Right renal pelvis (tissue), 4 donors: ENCODE results near the gene CBX2. TPM values are rescaled to one million over a fixed set of nuclear protein-coding genes. Genes with fewer than 3 reads are reported as not detected.
"Not testable (repeated sequence)": the region's sequence is repeated elsewhere in the genome, so short reads cannot be mapped to it uniquely, and the experiment has no call there.

Experiments
- DNase-seq, 4 donors: peaks; one replicate each; pipeline ENCODE4 v3.0.0-alpha.2; 2013; ENCODE audit warnings: low read depth in 4 of 4, low spot score in 3 of 4, missing footprints in 1 of 4
- polyA plus RNA-seq, 4 donors: library from polyadenylated mRNA; unstranded; fragments of 120-200 nt; gene quantifications; one replicate each; pipeline ENCODE4 v1.2.1, GENCODE V29; 2013; ENCODE audit not compliant: insufficient read length in 4 of 4

Gene CBX2
- polyA plus RNA-seq, 4 donors = 20.8 to 28.1 (median 24.5) TPM

DNA sequence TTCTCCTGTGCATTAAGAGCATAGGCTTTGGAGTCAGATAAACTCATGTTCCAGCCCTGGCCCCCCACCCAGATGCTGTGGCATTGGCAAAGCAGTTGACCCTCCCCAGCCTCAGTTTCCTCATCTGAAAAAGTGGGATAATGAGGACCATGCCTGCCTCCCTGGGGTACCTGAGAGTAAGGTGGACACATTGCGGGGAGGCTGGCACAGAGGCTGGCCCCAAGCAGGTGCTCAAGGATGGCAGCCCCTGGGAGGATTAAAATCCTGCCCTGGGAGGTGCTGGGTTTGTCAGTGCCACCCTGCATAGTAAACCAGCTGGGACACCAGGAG lies 35.4 kb upstream of the CBX2 start:
- DNase-seq = no peak

DNA sequence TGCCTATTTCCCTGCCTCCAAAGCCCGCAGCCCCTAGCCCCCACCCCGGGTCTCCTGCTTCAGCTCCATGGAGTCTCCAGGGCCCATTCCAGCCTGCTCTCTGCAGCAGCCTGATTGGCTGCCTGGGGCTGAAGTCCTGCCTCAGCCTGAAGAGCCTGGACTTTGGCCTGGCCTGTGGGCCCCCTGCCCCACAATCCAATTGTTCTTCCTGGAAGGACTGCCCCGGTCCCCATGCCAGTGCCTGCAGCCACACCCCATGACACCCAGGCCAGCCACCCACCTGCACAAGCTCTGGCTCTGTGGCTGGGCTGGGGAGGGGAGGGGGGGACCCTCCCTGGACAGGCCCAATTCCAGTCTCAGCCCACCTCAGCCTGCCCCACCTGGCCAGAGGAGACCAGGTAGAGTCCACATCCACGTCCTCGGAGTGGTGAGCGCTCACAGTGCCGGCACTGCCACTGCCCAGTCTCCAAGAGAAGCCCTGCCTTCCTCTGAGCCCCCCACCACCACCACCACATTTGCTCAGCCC lies 34.9 kb upstream of the CBX2 start:
- DNase-seq = no peak

DNA sequence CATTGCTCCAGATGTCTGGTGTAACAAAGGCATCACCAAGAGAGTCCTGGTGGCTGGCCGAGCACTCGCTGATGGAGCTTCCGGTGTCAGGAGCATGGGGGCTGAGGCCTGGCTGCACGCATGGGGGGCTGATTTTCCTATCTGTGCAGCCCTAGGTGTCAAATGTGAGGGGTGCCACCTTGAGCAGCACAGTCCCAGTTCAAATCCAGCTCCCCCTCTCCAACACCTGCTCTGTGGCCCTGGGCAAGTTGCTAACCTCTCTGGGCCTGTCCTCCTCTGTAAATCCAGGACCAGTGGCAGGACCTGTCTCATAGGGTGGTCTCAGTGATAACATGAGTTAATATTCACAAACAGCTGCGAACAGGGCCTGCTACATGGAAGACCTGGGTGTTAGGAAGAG lies 34.3 kb upstream of the CBX2 start:
- DNase-seq = no peak

DNA sequence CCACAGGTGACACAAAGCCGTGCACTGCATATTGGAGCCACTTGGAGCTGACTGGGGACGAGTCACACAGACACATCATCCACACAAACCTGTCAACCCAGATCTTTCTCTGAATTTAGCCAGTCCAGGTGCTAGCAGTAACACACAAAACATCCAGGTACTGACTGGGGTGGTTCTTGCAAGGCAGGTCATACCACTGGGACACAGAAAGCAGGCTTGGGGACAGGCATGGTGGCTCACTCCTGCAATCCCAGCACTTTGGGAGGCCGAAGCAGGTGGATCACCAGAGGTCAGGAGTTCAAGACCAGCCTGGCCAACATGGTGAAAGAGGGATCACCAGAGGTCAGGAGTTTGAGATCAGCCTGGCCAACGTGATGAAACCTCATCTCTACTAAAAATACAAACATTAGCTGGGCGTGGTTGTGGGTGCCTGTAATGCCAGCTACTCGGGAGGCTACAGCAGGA lies 32.3 kb upstream of the CBX2 start:
- no peak for DNase-seq

DNA sequence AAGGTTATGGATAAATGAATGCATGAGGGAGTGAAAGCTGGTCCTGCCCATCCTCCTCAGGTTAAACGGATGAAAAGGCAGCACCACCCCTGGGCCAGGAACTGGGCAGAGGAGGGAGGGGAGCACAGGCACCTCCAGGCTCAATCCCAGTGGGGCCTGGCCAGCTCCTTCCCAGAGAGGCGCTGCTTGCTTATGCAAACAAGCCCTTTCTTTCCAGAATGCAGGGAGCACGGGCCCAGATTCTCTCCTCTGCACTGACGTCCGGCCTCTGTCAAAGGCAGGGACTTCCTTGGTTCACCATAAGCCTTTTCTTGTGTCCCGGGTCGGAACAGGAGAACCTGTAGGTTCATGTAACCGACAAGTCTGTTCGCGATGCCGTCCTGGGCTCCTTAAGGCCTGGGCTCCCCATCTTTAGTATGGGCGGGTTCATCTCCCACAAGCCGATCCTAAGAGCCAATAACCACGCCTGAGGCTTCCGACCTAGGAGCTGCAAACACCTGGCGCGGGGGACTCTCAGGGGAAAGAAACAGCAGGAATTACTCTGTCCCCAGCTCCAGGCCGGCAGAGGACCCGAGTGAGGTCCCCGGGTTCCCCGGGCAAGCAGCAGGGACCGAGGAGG lies 30.9 kb upstream of the CBX2 start:
- no peak for DNase-seq

DNA sequence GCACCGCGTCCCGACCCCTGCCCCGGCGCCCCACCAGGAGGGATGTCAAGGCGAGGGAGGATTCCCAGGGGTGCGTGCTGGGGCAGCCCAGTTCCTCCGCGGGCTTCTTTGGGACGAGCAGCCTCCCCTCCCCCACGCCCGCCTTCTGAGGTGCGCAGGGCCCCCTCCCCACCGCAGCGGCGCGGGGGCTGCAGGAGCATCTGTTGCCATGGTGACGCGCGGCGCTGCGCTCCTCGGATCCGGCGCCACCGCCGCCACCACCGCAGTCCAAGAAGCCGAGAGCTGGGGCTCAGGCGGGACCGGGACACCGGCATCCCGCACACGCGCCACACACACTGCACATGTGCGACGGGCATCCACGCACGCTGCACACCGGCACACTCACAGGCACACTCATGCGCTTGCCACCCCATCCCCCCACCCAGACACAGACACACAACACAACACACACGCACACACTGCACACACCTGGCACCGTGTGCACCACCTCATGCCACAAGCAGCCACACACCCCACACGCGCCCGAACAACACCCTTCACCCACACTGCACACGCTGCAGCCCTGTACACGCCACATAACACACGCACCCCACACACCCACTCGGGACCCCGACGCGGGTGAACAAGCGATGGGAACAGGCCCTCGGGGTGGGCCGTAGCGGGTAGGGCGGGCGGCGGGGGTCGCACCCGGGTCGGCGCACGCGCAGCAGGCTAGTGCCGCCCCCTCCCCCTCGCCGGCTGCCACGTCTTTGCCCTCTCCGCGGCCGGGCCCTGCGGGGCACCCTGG lies 30.2 kb upstream of the CBX2 start:
- no peak for DNase-seq

DNA sequence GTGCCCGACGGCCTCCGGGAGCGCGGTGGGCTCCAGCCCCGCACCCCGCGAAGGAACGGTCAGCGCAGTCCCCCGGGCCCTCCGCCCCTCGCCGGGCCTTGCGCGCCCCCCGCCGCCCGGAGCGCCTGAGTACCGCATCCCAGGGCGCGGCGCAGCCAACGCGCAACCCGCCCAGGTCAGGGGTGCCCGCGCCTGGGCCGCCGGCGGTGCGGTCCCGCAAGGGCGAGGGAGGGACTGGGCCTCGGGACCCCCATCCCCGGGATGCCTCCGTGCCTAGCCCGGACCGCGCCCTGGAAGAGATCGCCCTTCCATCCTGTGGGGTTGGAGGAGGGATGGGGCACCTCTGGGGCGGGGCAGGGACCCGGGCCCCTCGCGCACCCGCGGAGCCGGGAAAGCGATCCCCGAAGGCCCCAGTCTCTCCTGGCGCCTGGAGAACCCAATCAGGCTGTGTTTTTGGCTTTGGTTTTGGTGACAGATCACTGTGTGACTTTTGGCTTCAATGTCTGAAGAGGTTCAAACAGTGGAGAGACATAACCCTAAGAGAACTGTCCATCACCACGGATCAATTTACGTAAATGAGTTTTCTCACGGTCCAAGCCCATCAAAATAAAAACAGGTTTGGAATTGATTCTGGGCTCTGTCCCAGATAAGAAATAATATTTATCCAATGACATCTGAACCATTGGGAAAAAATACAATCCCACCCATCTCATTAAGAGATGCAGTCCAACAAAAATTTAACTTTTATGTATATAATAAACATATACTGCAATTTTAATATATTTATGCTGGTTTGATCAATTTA lies 29.5 kb upstream of the CBX2 start:
- DNase-seq = no peak

DNA sequence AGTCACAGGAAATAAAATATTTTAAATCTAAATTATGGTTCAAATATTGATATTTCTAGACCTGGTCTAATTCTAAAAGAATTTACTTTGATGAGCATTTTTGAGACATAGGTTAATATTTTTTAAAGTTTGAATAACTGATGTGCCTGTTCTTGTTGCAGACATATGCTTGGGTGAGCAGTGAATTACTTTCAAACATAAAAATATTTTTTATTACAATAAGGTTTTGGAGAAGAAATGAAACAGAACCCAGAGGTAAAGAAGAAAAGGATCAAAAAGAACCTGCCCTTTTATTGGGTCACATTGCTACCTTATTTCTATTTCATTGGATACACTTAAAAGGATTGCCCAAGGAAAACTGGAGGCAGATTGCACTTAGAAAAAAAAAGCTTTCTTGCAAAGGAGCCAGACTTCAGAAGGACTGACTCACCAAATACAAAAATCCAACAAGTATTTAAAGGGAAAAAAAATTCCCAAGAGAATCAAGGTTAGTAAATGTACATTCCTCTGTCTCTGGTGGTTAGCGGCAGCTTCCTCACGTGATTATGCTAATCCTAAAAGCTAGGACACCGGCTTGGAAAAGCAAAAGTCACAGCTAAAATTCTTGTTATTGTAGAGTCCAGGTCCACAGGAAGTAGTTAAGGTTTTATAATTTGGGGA lies 28.7 kb upstream of the CBX2 start:
- DNase-seq = no peak

DNA sequence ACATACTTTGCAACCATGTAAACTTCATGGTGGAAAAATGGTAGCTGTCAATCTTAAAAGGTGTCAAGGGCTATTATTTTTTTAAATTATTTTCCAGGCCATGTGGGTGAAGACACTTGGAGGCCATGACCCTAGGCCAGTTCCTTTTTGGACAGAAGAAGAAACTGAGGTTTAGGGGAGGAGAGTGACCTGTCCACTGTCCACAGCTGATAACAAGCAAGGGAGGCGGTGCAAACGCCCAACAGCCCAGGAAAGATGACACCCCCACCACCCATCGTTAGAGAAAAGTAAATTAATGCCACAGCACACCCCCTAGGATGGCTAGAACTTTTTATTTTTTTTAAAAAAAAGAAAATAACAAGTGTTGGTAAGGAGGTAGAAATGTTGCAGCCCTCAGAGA lies 28.0 kb upstream of the CBX2 start:
- DNase-seq = no peak

DNA sequence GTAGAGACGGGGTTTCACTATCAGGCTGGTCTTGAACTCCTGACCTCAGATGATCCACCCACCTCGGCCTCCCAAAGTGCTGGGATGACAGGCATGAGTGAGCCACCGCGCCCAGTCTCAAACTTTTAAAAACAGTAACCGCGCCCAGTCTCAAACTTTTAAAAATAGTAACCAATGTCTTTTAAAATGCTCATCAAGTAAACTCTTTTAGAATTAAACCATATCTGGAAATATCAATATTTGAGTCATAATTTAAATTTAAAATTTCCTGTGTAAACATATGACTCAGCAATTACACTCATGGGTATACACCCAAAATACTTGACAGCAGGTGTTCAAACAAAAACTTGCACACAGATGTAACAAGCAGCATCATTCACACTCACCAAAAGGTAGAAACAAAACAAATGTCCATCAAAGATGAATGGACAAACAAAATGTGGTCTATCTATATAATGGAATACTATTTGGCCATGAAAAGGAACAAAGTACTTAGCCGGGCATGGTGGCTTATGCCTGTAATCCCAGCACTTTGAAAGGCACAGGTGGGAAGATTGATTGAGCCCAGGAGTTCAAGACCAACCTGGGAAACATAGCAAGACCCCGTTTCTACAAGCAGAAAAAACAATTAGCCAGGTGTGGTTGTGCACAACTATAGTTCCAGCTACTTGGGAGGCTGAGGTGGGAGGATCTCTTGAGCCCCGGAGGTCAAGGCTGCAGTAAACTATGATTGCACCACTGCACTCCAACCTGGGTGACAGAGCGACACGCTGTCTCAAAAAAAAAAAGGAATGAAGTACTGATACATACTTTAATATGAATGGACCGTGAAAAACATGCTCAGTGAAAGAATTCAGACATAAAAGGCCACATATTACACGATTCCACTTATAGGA lies 27.1 kb upstream of the CBX2 start:
- no peak for DNase-seq

DNA sequence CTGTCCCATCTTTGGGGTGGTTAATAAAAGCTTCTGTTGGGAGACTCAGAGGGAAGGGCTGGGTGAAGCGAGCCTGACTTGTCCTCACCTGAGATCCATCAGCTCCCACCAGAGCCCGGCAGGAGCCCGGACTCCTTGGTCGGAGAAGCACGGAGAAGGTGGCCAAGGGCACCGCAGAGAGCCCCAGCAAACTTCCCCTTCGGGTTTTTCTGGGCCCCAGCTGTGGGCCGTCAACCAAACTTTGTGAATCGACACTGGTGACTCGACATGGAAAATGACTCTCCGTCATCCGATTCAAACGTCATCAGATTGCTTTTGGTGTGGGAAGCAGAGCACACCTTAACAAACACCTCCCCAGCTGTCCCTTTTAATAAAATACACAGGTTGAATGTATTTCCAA lies 25.8 kb upstream of the CBX2 start:
- DNase-seq = no peak

DNA sequence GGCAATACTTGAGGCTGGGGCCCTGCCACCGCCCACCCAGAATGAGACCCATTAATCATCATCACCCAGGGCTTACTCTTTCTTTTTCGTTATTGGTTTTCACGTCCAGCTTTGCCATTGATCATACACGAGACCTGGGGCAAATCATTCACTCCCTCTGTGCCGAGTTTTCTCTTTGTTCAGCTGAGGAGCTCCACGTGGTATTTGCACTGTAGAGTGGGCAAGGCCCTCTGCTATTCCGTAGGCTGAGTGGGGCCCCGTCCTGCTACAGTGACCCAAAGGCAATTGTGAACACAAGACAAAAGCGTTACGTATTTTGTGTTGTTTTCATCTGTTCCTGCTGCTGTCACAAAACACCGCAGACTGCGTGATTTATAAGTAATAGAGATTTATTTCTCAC lies 23.6 kb upstream of the CBX2 start:
- DNase-seq = no peak

DNA sequence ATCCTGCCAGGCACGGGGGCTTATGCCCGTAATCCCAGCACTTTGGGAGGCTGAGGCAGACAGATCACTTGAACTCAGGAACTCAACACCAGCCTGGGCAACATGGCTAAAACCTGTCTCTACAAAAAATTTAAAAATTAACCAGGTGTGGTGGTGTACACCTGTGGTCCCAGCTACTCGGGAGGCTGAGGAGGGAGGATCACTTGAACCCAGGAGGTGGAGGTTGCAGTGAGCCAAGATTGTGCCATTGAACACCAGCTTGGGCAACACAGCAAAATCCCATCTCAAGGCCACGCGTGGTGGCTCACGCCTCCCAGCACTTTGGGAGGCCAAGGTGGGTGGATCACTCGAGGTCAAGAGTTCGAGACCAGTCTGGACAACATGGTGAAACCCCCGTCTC lies 23.0 kb upstream of the CBX2 start:
- DNase-seq = not testable (repeated sequence)

DNA sequence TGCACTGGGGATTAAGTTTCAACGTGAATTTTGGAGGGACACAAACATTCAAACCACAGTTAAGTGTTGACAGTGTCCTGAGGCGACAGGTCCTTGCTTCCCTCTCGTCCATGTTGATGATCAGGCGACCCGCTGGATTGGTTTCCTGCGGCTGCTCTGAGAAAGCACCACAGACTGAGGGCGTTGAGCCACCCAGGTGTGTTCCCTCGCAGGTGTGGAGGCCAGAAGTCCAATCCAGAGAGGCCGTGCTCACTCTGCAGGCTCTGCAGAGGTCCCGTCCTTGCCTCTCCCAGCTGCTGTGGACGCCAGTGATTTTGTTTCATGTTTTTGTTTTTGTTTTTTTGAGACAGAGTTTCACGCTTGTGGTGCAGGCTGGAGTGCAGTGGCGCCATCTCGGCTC lies 22.4 kb upstream of the CBX2 start:
- no peak for DNase-seq

DNA sequence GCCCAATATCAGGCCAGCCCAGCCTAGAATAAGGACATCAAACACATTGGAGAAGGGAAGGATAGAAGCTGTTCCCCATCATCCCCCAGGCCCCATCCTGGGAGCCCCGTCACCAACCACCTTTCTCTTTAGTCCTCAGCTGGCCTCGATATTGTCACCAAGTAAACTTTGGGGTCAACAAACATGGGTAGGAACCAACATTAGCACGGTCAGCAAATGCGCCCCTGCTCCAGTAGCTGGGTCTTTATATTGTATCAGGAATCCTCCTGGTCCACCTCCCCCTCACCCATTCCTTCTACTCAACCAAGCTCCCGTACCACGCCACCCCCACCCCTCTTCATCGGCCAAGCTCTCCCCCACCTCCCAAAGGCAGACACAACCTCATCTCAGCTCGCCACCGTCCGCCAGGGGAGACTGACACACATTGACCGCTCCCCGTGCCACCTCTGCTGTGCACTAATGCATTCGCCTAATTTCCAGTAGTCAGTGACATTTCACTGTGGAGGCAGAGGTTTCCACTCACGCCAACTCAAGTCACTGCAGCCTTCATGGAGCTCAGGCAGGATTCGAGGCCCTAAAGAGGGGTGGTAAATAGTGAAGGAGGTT lies 20.7 kb upstream of the CBX2 start:
- DNase-seq = no peak

DNA sequence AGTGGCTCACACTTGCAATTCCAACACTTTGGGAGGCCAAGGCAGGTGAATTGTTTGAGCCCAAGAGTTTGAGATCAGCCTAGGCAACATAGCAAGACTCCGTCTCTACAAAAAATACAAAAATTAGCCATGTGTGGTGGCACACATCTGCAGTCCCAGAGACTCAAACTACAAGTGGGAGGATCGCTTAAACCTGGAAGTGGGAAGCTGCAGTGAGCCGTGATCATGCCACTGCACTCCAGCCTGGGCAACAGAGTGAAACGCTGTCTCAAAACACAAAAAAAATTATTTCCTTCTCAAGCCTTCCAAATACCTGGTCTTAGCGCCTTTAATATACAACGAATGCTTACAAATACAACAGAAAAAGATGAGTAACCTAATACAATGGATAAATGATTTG lies 19.7 kb upstream of the CBX2 start:
- no peak for DNase-seq

DNA sequence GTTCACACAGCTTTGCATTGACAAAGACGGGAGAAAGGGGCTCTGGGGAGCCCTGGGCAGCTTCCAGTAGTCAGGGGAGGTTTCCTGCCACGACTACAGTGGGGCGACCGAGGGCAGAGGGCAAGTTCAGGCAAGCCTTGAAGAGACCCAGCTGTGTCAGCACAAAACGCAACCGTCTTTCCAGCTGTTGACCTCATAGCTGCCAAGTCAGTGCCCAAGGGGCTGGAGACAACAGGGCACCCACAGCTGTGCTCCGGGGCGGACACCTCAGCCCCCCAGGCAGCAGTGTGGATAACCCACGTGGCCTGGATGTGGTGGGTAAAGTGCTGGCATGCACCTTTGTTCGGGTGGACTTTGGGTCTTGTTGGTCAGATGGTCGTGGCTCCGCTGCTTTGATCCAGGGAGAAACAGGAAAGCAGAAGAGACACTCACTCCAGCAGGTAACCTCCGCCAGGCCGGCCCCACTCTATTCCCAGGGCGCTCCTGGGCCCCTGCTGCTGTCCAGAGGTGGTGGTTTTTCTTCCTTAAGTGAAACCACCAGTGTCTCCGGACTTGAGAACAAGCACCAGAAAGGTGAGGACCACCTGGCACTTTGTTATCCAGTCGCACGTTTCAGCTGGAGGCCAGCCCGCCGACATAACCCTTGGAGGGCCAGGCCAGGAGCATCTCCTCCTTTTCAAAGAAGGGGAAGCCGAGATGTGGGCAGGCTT lies 17.6 kb upstream of the CBX2 start:
- no peak for DNase-seq

DNA sequence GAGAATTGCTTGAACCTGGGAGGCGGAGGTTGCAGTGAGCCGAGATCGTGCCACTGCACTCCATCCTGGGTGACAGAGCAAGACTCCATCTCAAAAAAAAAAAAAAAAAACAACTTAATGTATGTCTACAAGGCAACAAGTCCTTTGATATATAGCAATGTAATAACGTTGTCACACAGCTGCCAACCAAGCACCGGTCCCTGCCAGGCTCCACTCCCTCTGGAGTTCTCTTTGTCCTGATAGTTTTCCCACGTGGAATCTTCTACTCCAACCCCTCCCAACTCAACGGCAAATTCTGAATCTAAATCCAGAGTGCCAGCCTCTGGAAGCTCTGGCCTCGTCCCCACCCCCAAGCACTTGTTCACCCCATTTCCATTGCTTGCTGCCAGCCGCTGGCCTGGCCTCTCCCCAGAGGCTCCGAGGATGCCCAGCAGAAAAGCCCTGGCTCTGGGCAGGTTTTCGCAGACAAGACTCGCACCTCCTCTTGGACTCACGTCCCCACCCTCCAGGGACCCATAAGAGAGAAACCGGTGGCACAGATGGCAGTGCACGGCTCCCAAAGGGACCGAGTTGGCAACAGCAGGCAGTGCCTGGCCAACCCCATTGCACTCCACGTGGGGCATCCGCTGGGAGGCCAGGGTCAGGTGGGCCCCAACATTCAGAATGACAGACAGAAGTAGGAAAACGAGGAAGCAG lies 15.9 kb upstream of the CBX2 start:
- DNase-seq = no peak
